ENCODE results near the gene SYNE1. TPM values are rescaled to one million over a fixed set of nuclear protein-coding genes. Genes with fewer than 3 reads are reported as not detected.

Gene SYNE1
- total and polyA plus RNA-seq, 4 donors, result 10.2 to 105 (median 24.5) TPM

DNA sequence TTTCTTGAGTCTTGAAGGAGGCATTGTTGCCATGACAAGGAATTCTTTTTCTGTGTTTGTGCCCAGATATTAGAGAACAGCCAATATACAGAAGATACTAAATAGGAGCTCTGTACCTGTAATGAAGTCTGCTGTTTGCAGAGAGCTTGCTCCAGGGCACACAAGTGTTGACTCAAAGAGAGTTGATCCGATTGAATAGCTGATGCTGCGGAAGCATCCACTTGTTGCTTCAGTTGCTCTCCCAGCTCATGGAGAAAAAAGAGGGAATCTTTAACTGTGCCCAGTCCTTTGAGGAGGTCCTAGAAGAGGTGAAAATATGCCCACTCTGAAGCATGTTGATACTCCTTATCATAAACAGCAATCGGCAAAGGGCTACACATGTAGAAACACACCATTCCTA is 418.3 kb downstream of the SYNE1 start:
- no peak overlapping the region for H3K9ac ChIP-seq (ENCODE audit: low read depth in 1 of 2, low read length in 2 of 2)
- TF ChIP-seq, protein P1, sequence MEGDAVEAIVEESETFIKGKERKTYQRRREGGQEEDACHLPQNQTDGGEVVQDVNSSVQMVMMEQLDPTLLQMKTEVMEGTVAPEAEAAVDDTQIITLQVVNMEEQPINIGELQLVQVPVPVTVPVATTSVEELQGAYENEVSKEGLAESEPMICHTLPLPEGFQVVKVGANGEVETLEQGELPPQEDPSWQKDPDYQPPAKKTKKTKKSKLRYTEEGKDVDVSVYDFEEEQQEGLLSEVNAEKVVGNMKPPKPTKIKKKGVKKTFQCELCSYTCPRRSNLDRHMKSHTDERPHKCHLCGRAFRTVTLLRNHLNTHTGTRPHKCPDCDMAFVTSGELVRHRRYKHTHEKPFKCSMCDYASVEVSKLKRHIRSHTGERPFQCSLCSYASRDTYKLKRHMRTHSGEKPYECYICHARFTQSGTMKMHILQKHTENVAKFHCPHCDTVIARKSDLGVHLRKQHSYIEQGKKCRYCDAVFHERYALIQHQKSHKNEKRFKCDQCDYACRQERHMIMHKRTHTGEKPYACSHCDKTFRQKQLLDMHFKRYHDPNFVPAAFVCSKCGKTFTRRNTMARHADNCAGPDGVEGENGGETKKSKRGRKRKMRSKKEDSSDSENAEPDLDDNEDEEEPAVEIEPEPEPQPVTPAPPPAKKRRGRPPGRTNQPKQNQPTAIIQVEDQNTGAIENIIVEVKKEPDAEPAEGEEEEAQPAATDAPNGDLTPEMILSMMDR (IDR thresholded peaks at IDR 0.05; ENCODE audit: low read depth, low read length, missing input control), result no peak
- TF ChIP-seq JUND (IDR thresholded peaks at IDR 0.05), result no peak
- WGBS, result 91% methylated on average over 3 of the region's 3 CpGs
- H3K4me3 ChIP-seq (ENCODE audit: low read depth in 1 of 3, low read length in 3 of 3), result no peak overlapping the region
- no peaks in the 10 kb centered on the region for H3K27me3 ChIP-seq (ENCODE audit: control insufficient read depth in 4 of 4, insufficient read depth in 4 of 4, low read length in 3 of 4)
- DNase-seq (ENCODE audit: low spot score), result no peak
- H3K36me3 ChIP-seq (ENCODE audit: control insufficient read depth in 4 of 4, insufficient read depth in 3 of 4, low read depth in 1 of 4, low read length in 3 of 4), result peaks cover 12 to 88% (median 76%) of the 10 kb centered on the region in 4 donors
- H3K27ac ChIP-seq (ENCODE audit: low read depth in 1 of 2, low read length in 2 of 2), result no peak overlapping the region
- peaks cover 0 to 13% (median 3%) of the 10 kb centered on the region in 4 donors for H3K9me3 ChIP-seq (ENCODE audit: control insufficient read depth in 4 of 4, low read length in 3 of 4)
- H3K4me1 ChIP-seq (ENCODE audit: control insufficient read depth in 4 of 4, insufficient read depth in 4 of 4, low read length in 3 of 4), result no peaks in the 10 kb centered on the region

DNA sequence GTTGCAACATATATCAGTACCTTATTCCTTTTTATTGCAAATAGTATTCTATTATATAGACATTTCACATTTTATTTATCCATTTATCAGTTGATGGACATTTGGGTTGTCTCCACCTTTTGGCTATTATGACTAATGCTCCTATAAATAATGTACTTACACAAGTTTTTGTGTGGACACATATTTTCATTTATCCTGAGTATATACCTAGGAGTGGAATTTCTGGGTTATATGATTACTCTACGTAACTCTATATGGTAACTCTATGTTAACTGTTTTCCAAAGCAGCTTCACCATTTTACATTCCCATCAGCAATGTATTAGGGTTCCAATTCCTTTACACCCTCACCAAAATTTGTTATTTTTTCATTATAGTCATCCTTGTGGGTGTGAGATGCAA is 424.7 kb downstream of the SYNE1 start:
- H3K27ac ChIP-seq (ENCODE audit: low read depth in 1 of 2, low read length in 2 of 2), result no peak overlapping the region

More for the DNA sequence above, 424.7 kb downstream of the SYNE1 start:
- Histone ChIP-seq H3K36me3 (ENCODE audit: control insufficient read depth in 4 of 4, insufficient read depth in 3 of 4, low read depth in 1 of 4, low read length in 3 of 4) (peaks cover 10 to 68% (median 54%) of the 10 kb centered on the region in 4 donors), H3K9me3 (ENCODE audit: control insufficient read depth in 4 of 4, low read length in 3 of 4) (no peaks in the 10 kb centered on the region), H3K27me3 (ENCODE audit: control insufficient read depth in 4 of 4, insufficient read depth in 4 of 4, low read length in 3 of 4) (no peaks in the 10 kb centered on the region), H3K4me3 (ENCODE audit: low read depth in 1 of 3, low read length in 3 of 3) (no peak overlapping the region), H3K4me1 (ENCODE audit: control insufficient read depth in 4 of 4, insufficient read depth in 4 of 4, low read length in 3 of 4) (no peaks in the 10 kb centered on the region), H3K9ac (ENCODE audit: low read depth in 1 of 2, low read length in 2 of 2) (no peak overlapping the region)
- DNase-seq (ENCODE audit: low spot score), result no peak
- 95% methylated on average over 1 of the region's 1 CpG for WGBS
- TF ChIP-seq EGR1 (IDR thresholded peaks at IDR 0.05; ENCODE audit: low read depth in 2 of 2) (no peak), SP1 (IDR thresholded peaks at IDR 0.05) (no peak), FOXA1 (IDR thresholded peaks at IDR 0.05) (no peak), HNF4G (IDR thresholded peaks at IDR 0.05) (no peak), RAD21 (IDR thresholded peaks at IDR 0.05) (no peak), JUND (IDR thresholded peaks at IDR 0.05) (no peak), REST (IDR thresholded peaks at IDR 0.05) (no peak), HNF4A (conservative IDR thresholded peaks at IDR 0.05) (no peak), TAF1 (conservative IDR thresholded peaks at IDR 0.05) (no peak)
- TF ChIP-seq, protein P1 (IDR thresholded peaks at IDR 0.05; ENCODE audit: low read depth, low read length, missing input control), result no peak
